ENCODE results near the gene STOML1. TPM values are rescaled to one million over a fixed set of nuclear protein-coding genes. Genes with fewer than 3 reads are reported as not detected.

Gene STOML1
- total RNA-seq, 4 donors from 2014 or later = 15.2 to 28.8 (median 16.9) TPM

DNA sequence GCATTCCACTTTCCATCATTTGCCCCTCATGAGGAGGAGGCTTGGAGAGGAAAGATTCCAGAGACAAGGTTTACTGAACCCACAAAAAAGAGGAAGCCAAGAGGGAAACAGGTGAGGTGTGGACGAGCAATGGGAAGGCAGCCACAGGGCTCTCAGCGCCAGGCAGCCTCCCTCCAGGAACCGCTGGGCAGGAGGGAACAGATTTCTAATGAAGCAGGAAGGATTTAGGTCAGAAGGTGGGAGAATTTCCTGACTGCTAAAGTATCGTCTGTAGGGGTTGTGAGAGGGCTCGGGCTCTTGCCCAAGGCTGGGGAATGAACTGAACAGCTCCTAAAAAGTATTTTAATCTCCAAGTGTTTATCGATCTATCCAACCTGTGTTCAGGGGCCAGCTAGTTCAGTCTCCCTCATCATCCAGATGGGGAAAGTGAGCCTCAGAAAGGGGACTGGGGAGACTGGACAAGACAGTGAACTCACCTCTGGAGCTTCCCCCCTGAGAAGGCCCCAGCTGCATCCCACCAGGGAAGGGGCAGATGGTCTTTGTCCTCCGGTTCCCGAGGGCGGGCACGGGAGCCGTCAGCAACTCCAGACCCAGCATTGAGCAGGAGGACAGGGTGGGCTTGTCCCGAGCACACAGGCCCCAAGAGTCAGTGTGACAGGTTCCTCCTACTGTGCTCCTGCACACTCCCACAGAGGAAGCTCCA lies 55.4 kb downstream of the STOML1 start:
- Histone ChIP-seq H3K27ac (no peak overlapping the region), H3K27me3 (no peaks in the 10 kb centered on the region), H3K9me3 (no peaks in the 10 kb centered on the region), H3K36me3 (no peaks in the 10 kb centered on the region), H3K4me3 (no peak overlapping the region), H3K4me1 (no peaks in the 10 kb centered on the region)
- in situ Hi-C loops (cut with MboI; ENCODE audit: low sequenced_read_pairs in 4 of 4) = no loop called here
- intact Hi-C loops (cut with DNase I; ENCODE audit: low total_unique reads) = no loop called here
- ATAC-seq = no peak
- TF ChIP-seq POLR2A (IDR thresholded peaks at IDR 0.05) = no peak
- TF ChIP-seq CTCF (IDR thresholded peaks at IDR 0.05 in 4 of 5, conservative IDR thresholded peaks at IDR 0.05 in 1 of 5) = no peak
- DNase-seq = no peak

DNA sequence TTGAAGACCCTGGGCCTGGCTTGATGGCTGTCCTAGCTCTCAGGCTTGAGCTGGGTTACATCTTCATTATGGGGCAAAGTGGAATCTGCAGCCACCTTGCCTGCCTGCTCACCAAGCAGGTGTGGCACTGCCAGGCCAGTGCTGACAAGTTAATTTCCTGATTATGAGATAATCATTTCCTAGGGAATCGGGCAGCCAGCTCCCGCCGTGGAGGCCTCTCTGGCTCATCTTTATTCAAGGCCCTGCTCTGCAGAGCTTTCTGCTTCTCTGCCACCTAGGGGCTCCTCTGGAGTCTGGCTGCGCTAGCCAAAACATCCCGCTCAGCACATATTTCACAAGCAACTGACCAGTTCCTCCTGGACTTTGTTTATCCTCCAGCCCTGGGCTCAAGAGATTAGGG lies 55.9 kb downstream of the STOML1 start:
- no peak overlapping the region for H3K4me3 ChIP-seq
- H3K27ac ChIP-seq = no peak overlapping the region
- no peak for DNase-seq
- no peak for ATAC-seq
- in situ Hi-C loops (cut with MboI; ENCODE audit: low sequenced_read_pairs in 4 of 4) = no loop called here
- no peaks in the 10 kb centered on the region for H3K9me3 ChIP-seq
- intact Hi-C loops (cut with DNase I; ENCODE audit: low total_unique reads) = no loop called here
- no peaks in the 10 kb centered on the region for H3K27me3 ChIP-seq
- H3K36me3 ChIP-seq = no peaks in the 10 kb centered on the region
- TF ChIP-seq CTCF (IDR thresholded peaks at IDR 0.05 in 4 of 5, conservative IDR thresholded peaks at IDR 0.05 in 1 of 5) (no peak), POLR2A (IDR thresholded peaks at IDR 0.05) (no peak)
- H3K4me1 ChIP-seq = no peaks in the 10 kb centered on the region

- DNase-seq (no peak), ATAC-seq (no peak)
- in situ Hi-C loops (cut with MboI; ENCODE audit: low sequenced_read_pairs in 4 of 4) (no loop called here), intact Hi-C loops (cut with DNase I; ENCODE audit: low total_unique reads) (no loop called here)
- no peak for TF ChIP-seq POLR2A (IDR thresholded peaks at IDR 0.05)
- TF ChIP-seq CTCF (IDR thresholded peaks at IDR 0.05 in 4 of 5, conservative IDR thresholded peaks at IDR 0.05 in 1 of 5) = no peak
- no peaks in the 10 kb centered on the region for H3K4me1 ChIP-seq
- H3K27me3 ChIP-seq = no peaks in the 10 kb centered on the region
- no peaks in the 10 kb centered on the region for H3K36me3 ChIP-seq
- no peak overlapping the region for H3K27ac ChIP-seq
- no peaks in the 10 kb centered on the region for H3K9me3 ChIP-seq
- H3K4me3 ChIP-seq = no peak overlapping the region
Observed at GRCh38 chr15:73935547-73935946, 56.5 kb downstream of the STOML1 start.

DNA sequence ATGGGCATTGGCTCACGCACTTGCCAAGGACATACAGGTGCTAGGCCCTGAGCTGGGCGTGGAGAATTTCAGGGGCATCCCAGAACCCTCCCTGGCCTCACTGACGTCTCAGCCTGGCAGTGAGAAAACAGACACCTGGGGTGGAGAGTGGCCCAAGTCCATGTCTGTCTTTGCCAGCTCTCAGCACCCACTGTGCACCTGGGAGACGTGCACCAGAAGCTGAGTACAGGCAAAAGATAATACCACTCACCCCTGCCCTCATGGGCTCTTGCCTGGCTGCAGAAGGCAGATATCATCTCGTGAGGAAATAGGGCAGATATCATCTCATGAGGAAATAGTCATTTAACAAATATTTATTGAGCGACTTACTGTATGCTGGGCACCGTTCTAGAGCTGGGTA lies 57.8 kb downstream of the STOML1 start:
- Histone ChIP-seq H3K27ac (no peak overlapping the region), H3K27me3 (peaks cover 0 to under 1% (median 0%) of the 10 kb centered on the region in 3 donors), H3K4me3 (no peak overlapping the region), H3K36me3 (no peaks in the 10 kb centered on the region), H3K9me3 (no peaks in the 10 kb centered on the region), H3K4me1 (no peaks in the 10 kb centered on the region)
- in situ Hi-C loops (cut with MboI; ENCODE audit: low sequenced_read_pairs in 4 of 4) (no loop called here), intact Hi-C loops (cut with DNase I; ENCODE audit: low total_unique reads) (no loop called here)
- TF ChIP-seq POLR2A (IDR thresholded peaks at IDR 0.05) = no peak
- no peak for TF ChIP-seq CTCF (IDR thresholded peaks at IDR 0.05 in 4 of 5, conservative IDR thresholded peaks at IDR 0.05 in 1 of 5)
- DNase-seq (no peak), ATAC-seq (no peak)

Data from gastrocnemius medialis (tissue), 4 donors.